GM18870 (cell line): Measurements from ENCODE around the gene RNASE7.

Source experiments
- ATAC-seq: cut with Tn5 transposase; IDR thresholded peaks from one replicate; pipeline ENCODE4 v1.9.1; 2021; ENCODE audit warnings: moderate library complexity; ENCODE audit not compliant: unreplicated experiment

The RNASE7 gene

GRCh38 chr14:21042918-21043317 is 756 bp downstream of the RNASE7 start:
- no peak for ATAC-seq

DNA sequence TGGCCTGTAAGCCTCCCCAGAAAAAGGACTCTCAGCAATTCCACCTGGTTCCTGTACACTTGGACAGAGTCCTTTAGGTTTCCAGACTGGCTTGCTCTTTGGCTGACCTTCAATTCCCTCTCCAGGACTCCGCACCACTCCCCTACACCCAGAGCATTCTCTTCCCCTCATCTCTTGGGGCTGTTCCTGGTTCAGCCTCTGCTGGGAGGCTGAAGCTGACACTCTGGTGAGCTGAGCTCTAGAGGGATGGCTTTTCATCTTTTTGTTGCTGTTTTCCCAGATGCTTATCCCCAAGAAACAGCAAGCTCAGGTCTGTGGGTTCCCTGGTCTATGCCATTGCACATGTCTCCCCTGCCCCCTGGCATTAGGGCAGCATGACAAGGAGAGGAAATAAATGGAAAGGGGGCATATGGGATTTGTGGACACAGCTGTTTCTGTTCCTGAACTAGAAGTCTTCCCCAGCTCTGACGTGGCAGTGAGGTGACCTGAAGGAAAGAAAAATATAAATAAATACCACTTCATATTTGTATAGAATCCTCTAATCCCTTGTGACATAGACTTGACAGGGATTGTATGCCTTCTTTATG is 1.3 kb downstream of the RNASE7 start:
- no peak for ATAC-seq

GRCh38 chr14:21043974-21044618 is 1.9 kb downstream of the RNASE7 start:
- ATAC-seq, result no peak

- ATAC-seq, result no peak
These were observed 5.2 kb downstream of the RNASE7 start for GRCh38 chr14:21047378-21047781.

GRCh38 chr14:21048638-21049037 is 6.5 kb downstream of the RNASE7 start:
- no peak for ATAC-seq

- no peak for ATAC-seq
These were observed 7.1 kb downstream of the RNASE7 start for GRCh38 chr14:21049271-21049673.

- no peak for ATAC-seq
These were observed 8.4 kb downstream of the RNASE7 start for GRCh38 chr14:21050597-21050996.

- ATAC-seq, result no peak
These were observed 11.3 kb downstream of the RNASE7 start for GRCh38 chr14:21053184-21054122.

- ATAC-seq, result no peak
These were observed 12.1 kb downstream of the RNASE7 start for GRCh38 chr14:21054123-21054767.

DNA sequence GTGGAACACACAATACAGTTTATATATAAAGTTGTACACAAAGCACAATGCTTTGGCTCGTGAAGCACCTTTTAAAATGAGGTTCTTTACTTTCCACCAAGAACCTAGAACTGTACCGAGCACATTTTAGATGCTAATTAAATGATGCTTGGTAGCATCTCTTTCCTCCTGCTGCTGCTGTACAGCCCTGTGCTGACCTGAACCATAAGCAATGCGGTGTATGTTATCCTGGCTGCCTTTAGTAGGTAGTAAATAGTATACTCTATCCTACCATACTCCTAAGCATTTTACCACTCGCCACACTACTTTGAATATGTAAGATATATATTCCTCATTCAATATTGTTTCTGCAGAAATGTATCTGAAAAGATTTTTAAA is 12.6 kb downstream of the RNASE7 start:
- no peak for ATAC-seq

DNA sequence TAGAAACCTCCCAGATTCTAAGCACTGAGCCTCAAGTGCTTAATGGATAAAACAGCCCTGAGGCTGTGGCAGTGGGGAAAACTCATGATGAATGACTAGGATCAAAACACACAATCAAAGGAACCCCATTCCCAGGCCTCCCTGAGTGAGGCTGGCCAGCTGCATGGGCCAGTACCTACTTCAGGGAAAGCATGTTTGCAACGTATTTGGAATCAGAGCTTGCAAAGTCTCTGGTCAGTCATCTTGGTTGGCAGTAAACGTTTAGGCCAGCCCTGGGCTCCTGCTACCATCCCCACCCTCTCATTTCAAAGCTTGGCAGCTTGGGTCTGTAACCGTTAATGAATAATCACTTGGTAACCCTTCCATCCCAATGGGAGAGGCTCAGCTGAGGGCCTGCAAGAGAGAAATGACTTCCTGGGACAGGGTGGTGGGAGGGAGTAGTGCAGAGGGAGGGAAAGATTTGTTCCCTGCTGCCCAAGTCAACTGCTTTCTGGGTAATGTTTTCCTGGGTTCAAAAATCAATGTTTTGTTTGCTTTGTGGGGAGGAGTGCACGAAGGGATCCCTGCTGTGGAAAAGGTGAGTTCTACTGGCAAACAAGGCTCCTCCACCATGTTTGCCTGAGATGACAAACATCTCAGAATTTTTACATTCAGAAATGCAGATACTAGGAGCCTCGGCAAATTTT is 13.4 kb downstream of the RNASE7 start:
- no peak for ATAC-seq

DNA sequence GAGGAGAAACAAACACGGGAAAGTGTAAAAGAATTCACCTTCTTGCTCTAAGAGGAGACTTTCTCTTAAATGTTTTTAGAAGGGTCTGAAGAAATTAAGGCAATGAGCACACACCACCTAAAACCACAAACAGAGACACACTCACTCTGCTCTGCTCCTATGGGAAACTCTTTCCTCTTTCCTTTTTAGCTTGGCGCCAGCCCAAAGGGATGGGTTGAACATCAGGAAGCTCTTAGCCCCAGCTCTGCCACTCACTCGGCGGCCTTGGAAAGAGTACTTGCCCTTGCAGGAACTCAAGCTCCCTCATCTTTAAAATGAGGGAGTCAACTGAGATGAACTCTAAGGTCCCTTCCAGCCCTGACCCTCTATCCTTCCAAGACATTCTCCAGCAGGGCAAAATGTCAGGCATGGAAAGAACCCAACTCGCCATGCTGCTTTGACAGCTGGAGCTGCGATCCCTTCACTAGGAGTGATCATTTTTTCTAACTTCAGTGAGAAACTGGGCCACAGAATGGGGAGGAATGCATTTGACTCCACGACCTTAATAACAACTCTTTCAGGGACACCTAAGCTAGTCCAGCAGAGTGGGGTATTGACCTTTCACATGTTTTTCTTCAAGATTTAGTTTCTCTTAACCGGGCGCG is 14.5 kb downstream of the RNASE7 start:
- ATAC-seq, result no peak

DNA sequence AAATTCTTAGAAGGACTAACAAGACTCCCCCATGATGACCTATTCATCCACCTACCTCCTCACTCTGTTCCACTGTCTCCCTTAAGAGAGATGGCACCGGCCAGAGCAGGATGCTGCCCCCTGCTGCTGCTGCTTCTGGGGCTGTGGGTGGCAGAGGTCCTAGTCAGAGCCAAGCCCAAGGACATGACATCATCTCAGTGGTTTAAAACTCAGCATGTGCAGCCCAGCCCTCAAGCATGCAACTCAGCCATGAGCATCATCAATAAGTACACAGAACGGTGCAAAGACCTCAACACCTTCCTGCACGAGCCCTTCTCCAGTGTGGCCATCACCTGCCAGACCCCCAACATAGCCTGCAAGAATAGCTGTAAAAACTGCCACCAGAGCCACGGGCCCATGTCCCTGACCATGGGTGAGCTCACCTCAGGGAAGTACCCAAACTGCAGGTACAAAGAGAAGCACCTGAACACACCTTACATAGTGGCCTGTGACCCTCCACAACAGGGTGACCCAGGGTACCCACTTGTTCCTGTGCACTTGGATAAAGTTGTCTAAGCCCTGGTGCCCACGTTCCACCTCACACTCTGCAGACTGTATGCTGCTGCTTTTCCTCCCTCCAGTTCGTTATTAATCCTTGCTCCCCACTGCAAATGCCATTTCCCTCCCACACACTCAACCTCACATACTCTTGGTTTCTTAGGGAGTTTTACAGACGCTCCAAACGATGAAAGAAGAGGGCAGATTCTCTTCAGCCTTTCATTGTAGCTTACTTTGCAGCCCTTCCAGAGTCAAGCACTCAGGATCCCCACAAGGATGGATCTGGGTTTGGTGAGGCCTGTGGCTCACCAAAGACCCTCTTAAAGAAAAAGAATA is 15.9 kb downstream of the RNASE7 start, which contains the start of gene RNASE8:
Gene RNASE8, plus strand, starts transcription at position 20 of the 873 bp plus-strand sequence. Its CDS starts 71 bp downstream, at position 91.
- no peak for ATAC-seq

- no peak for ATAC-seq
These were observed 16.7 kb downstream of the RNASE7 start for GRCh38 chr14:21058903-21059302.

- no peak for ATAC-seq
These were observed 17.9 kb downstream of the RNASE7 start for GRCh38 chr14:21059842-21060613.

- no peak for ATAC-seq
These were observed 18.6 kb downstream of the RNASE7 start for GRCh38 chr14:21060614-21061346.

DNA sequence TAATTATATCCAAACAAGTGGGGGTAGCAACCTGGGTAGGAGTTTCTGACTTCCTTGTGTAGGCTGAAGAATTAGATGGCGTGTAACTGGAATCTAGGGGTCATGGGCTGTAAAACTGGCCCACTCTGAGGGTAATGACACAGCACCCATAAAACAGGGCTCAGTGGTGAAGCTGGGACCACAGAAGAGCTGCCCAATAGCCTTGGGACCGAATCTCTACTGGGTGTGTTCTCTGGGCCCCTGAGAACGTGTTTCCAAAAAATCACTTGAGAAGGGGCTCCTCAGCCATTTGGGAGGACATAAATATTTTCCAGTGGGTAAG is 19.1 kb downstream of the RNASE7 start:
- ATAC-seq, result no peak

DNA sequence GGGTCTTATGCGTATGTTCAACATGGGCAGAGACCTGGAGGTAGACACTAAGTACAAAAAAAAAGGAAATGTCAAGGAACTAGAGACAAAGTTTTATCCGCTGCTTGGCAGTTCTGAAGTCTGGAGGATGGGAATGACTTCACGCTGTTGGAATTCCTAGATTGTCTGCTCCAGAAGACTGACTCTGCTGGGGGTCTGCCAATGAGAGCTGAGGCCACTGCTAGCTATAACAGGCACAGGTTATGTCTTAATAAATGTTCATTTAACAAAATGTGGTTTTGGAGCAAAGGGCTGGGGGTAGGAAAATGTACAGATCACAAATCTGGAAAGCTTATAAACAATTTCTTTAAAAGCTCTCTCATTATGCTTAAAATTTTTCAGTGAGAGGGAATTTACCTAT is 21.3 kb downstream of the RNASE7 start:
- ATAC-seq, result no peak
